Measurements from ENCODE around the gene MAN2A2.
"Not testable (repeated sequence)": the region's sequence is repeated elsewhere in the genome, so short reads cannot be mapped to it uniquely, and the experiment has no call there.

MAN2A2 gene

GRCh38 chr15:90871139-90871715 is 31.9 kb upstream of the MAN2A2 start:
- DNase-seq (ENCODE audit: low read depth, low spot score) = no peak

- no peak for DNase-seq (ENCODE audit: low read depth, low spot score)
These were observed 31.2 kb upstream of the MAN2A2 start for GRCh38 chr15:90871716-90872485.

GRCh38 chr15:90872486-90873184 is 30.5 kb upstream of the MAN2A2 start:
- no peak for DNase-seq (ENCODE audit: low read depth, low spot score)

GRCh38 chr15:90873488-90873997 is 29.6 kb upstream of the MAN2A2 start:
- no peak for DNase-seq (ENCODE audit: low read depth, low spot score)

- peak; percentile 66 for DNase-seq (ENCODE audit: low read depth, low spot score)
These were observed 29.0 kb upstream of the MAN2A2 start for GRCh38 chr15:90873998-90874605.

GRCh38 chr15:90874986-90875385 is 28.1 kb upstream of the MAN2A2 start:
- not testable (repeated sequence) for DNase-seq (ENCODE audit: low read depth, low spot score)

- DNase-seq (ENCODE audit: low read depth, low spot score) = no peak
These were observed 27.5 kb upstream of the MAN2A2 start for GRCh38 chr15:90875549-90875981.

- DNase-seq (ENCODE audit: low read depth, low spot score) = no peak
These were observed 27.1 kb upstream of the MAN2A2 start for GRCh38 chr15:90876046-90876445.

- no peak for DNase-seq (ENCODE audit: low read depth, low spot score)
These were observed 26.5 kb upstream of the MAN2A2 start for GRCh38 chr15:90876512-90877170.

GRCh38 chr15:90877315-90877714 is 25.8 kb upstream of the MAN2A2 start:
- DNase-seq (ENCODE audit: low read depth, low spot score) = no peak

GRCh38 chr15:90877996-90878395 is 25.1 kb upstream of the MAN2A2 start:
- no peak for DNase-seq (ENCODE audit: low read depth, low spot score)

- DNase-seq (ENCODE audit: low read depth, low spot score) = no peak
These were observed 24.4 kb upstream of the MAN2A2 start for GRCh38 chr15:90878660-90879059.

GRCh38 chr15:90879730-90880366 is 23.3 kb upstream of the MAN2A2 start:
- DNase-seq (ENCODE audit: low read depth, low spot score) = no peak

- no peak for DNase-seq (ENCODE audit: low read depth, low spot score)
These were observed 22.5 kb upstream of the MAN2A2 start for GRCh38 chr15:90880381-90881145.

GRCh38 chr15:90881181-90881977 is 21.7 kb upstream of the MAN2A2 start:
- DNase-seq (ENCODE audit: low read depth, low spot score) = no peak

GRCh38 chr15:90881978-90882721 is 21.0 kb upstream of the MAN2A2 start:
- DNase-seq (ENCODE audit: low read depth, low spot score) = no peak

- DNase-seq (ENCODE audit: low read depth, low spot score) = no peak
These were observed 20.1 kb upstream of the MAN2A2 start for GRCh38 chr15:90882781-90883525.

GRCh38 chr15:90883526-90883975 is 19.6 kb upstream of the MAN2A2 start:
- no peak for DNase-seq (ENCODE audit: low read depth, low spot score)
